OCI-LY1 (cell line): ENCODE measurements around the gene NALCN.

Source experiments
- H2AFZ ChIP-seq: fragments of 200-600 bp; sonication (generic), shearing (Covaris generic); 2 replicates; pipeline ENCODE4 v1.6.0; 2014; ENCODE audit warnings: antibody characterized with exemption, mild to moderate bottlenecking, low read length
- H3F3A ChIP-seq: fragments of 200-600 bp; sonication (generic), shearing (Covaris generic); 2 replicates; pipeline ENCODE4 v1.6.0; 2014; ENCODE audit warnings: mild to moderate bottlenecking, antibody characterized with exemption, low read length, moderate library complexity; ENCODE audit not compliant: insufficient read depth
- H3K27ac ChIP-seq: fragments of 200-600 bp; sonication (generic); 2 replicates; pipeline ENCODE4 v1.5.1; 2014; ENCODE audit warnings: low read length, mixed run types, mild to moderate bottlenecking, low read depth; ENCODE audit not compliant: poor library complexity, severe bottlenecking
- H3K27me3 ChIP-seq: fragments of 200-600 bp; sonication (generic); 2 replicates; pipeline ENCODE4 v1.6.0; 2014; ENCODE audit warnings: antibody characterized with exemption, mild to moderate bottlenecking, low read length, moderate library complexity; ENCODE audit not compliant: insufficient read depth
- H3K36me3 ChIP-seq: fragments of 200-600 bp; sonication (generic); 2 replicates; pipeline ENCODE4 v1.6.1; 2014; ENCODE audit warnings: mild to moderate bottlenecking, antibody characterized with exemption, low read length, moderate library complexity, mixed read lengths; ENCODE audit not compliant: insufficient read depth
- H3K4me1 ChIP-seq: fragments of 200-600 bp; sonication (generic); 2 replicates; pipeline ENCODE4 v1.5.1; 2014; ENCODE audit warnings: mild to moderate bottlenecking, low read length, moderate library complexity; ENCODE audit not compliant: insufficient read depth, severe bottlenecking
- H3K4me2 ChIP-seq: fragments of 200-600 bp; sonication (generic), shearing (Covaris generic); 2 replicates; pipeline ENCODE4 v1.6.1; 2014; ENCODE audit warnings: low read length
- H3K4me3 ChIP-seq: fragments of 200-600 bp; sonication (generic); 2 replicates; pipeline ENCODE4 v1.5.1; 2014; ENCODE audit warnings: low read length, low read depth, mild to moderate bottlenecking, mixed read lengths; ENCODE audit not compliant: poor library complexity, severe bottlenecking
- H3K79me2 ChIP-seq: fragments of 200-600 bp; shearing (Covaris generic); 2 replicates; pipeline ENCODE4 v1.6.1; 2016; ENCODE audit warnings: mixed run types, low read length, mixed read lengths; ENCODE audit not compliant: insufficient read depth
- H3K9ac ChIP-seq: fragments of 200-600 bp; sonication (generic), shearing (Covaris generic); 2 replicates; pipeline ENCODE4 v1.6.1; 2014; ENCODE audit warnings: mild to moderate bottlenecking, low read length, mixed read lengths
- H3K9me2 ChIP-seq: fragments of 200-600 bp; sonication (generic), shearing (Covaris generic); 2 replicates; pipeline ENCODE4 v1.6.1; 2014; ENCODE audit warnings: low read depth, mild to moderate bottlenecking, low read length, mixed read lengths
- H3K9me3 ChIP-seq: fragments of 200-600 bp; shearing (Covaris generic); 2 replicates; pipeline ENCODE4 v1.6.1; 2014; ENCODE audit warnings: low read length, mixed read lengths
- H4K20me1 ChIP-seq: fragments of 200-600 bp; sonication (generic), shearing (Covaris generic); 2 replicates; pipeline ENCODE4 v1.6.0; 2016; ENCODE audit warnings: mild to moderate bottlenecking, low read length; ENCODE audit not compliant: insufficient read depth
- CTCF ChIP-seq: fragments of 200-600 bp; sonication (generic), shearing (Covaris generic); IDR thresholded peaks from 2 replicates; pipeline ENCODE4 v1.5.1; 2017; ENCODE audit warnings: mild to moderate bottlenecking, antibody characterized with exemption, low read length, moderate library complexity, mixed read lengths
- EZH2 ChIP-seq: fragments of 200-600 bp; sonication (generic), shearing (Covaris generic); IDR thresholded peaks from 2 replicates; pipeline ENCODE4 v1.8.0; 2017; ENCODE audit warnings: borderline replicate concordance, mixed run types, mild to moderate bottlenecking, antibody characterized with exemption, low read length, moderate library complexity, mixed read lengths

Gene NALCN

GRCh38 chr13:101111894-101112293 lies 304.4 kb downstream of the NALCN start:
- Histone ChIP-seq H3K4me1 (no peaks in the 10 kb centered on the region), H3K27ac (no peak overlapping the region), H3K4me2 (no peak overlapping the region), H3K79me2 (no peaks in the 10 kb centered on the region), H3F3A (no peaks in the 10 kb centered on the region), H4K20me1 (no peaks in the 10 kb centered on the region), H3K27me3 (no peaks in the 10 kb centered on the region), H3K9ac (no peak overlapping the region), H3K9me3 (peaks cover 2% of the 10 kb centered on the region; the same call in 1 of the 2 replicates), H2AFZ (no peak overlapping the region), H3K36me3 (no peaks in the 10 kb centered on the region), H3K9me2 (no peaks in the 10 kb centered on the region), H3K4me3 (no peak overlapping the region)
- TF ChIP-seq EZH2 (no peak), CTCF (no peak)

- H3K4me2 ChIP-seq, result no peak overlapping the region
- no peak overlapping the region for H3K27ac ChIP-seq
- H3K4me1 ChIP-seq, result no peaks in the 10 kb centered on the region
- H3K9me2 ChIP-seq, result no peaks in the 10 kb centered on the region
- H3K79me2 ChIP-seq, result no peaks in the 10 kb centered on the region
- H3K36me3 ChIP-seq, result no peaks in the 10 kb centered on the region
- no peak overlapping the region for H3K9ac ChIP-seq
- no peak overlapping the region for H2AFZ ChIP-seq
- H3K27me3 ChIP-seq, result no peaks in the 10 kb centered on the region
- peaks cover 2% of the 10 kb centered on the region; the same call in 1 of the 2 replicates for H3K9me3 ChIP-seq
- no peaks in the 10 kb centered on the region for H3F3A ChIP-seq
- TF ChIP-seq EZH2 (no peak), CTCF (no peak)
- H3K4me3 ChIP-seq, result no peak overlapping the region
- no peaks in the 10 kb centered on the region for H4K20me1 ChIP-seq
These were observed 307.3 kb downstream of the NALCN start for GRCh38 chr13:101109005-101109404.

DNA sequence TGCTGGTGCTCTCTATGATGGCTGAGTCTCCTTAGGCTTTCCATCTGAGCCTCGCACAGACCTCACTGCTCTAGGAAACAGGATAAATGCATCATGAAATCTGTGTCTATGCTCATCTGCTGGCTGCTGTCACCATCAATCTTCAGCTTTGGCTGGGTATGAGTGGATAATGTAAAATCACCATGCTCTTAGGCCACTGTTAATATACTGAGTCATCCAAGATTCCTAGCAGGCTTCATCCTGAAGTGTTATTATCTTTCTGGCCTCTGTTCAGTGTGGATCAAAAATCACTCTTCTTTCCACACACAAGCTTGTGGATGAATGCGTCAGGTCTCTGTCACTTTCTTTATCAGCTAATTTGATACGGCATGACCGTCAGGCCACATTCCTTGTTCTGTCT lies 317.4 kb downstream of the NALCN start:
- Histone ChIP-seq H3K9me2 (no peaks in the 10 kb centered on the region), H3F3A (no peaks in the 10 kb centered on the region), H3K9me3 (no peaks in the 10 kb centered on the region), H3K79me2 (no peaks in the 10 kb centered on the region), H2AFZ (no peak overlapping the region), H3K4me3 (no peak overlapping the region), H3K4me2 (no peak overlapping the region), H3K9ac (no peak overlapping the region), H3K27me3 (no peaks in the 10 kb centered on the region), H3K4me1 (no peaks in the 10 kb centered on the region), H3K27ac (no peak overlapping the region), H4K20me1 (no peaks in the 10 kb centered on the region), H3K36me3 (no peaks in the 10 kb centered on the region)
- TF ChIP-seq EZH2 (no peak), CTCF (no peak)
